C4-2B (cell line): Measurements from ENCODE around the gene SLC17A3.

Experiments
- CTCF ChIP-seq: fragments of 450-650 bp; conservative IDR thresholded peaks from 2 replicates; pipeline ENCODE4 v1.5.1; 2017; ENCODE audit warnings: mild to moderate bottlenecking
- ZFX ChIP-seq: fragments of 450-650 bp; IDR thresholded peaks from 2 replicates; pipeline ENCODE4 v1.6.1; 2017

- TF ChIP-seq CTCF (no peak), ZFX (no peak)
Measured at GRCh38 chr6:25830458-25830857, 43.6 kb downstream of the SLC17A3 start.
